GM23338 (cell line): Measurements from ENCODE around the gene PARP11. TPM values are rescaled to one million over a fixed set of nuclear protein-coding genes. Genes with fewer than 3 reads are reported as not detected.

ENCODE experiments used
- ATAC-seq: fragments of 200-7000 bp; cut with Tn5 transposase; 3 replicates; pipeline ENCODE4 v1.9.1; 2020
- DNase-seq: peaks from one replicate; pipeline ENCODE4 v3.0.0-alpha.2; 2015; ENCODE audit warnings: low spot score
- H2AFZ ChIP-seq: fragments of 200-600 bp; sonication (generic); 2 replicates; pipeline ENCODE4 v1.8.0; 2016; ENCODE audit warnings: antibody characterized with exemption, mild to moderate bottlenecking, moderate library complexity
- H3F3A ChIP-seq: fragments of 200-600 bp; sonication (generic); replicated peaks from 2 replicates; pipeline ENCODE4 v1.8.0; 2017; ENCODE audit warnings: antibody characterized with exemption, mixed run types, low read depth
- H3K27ac ChIP-seq: fragments of 200-600 bp; sonication (generic); 2 replicates; pipeline ENCODE4 v1.6.1; 2016; ENCODE audit warnings: low read depth
- H3K27me3 ChIP-seq: fragments of 200-600 bp; sonication (generic); 2 replicates; pipeline ENCODE4 v1.8.0; 2016; ENCODE audit warnings: mild to moderate bottlenecking, mixed run types, moderate library complexity; ENCODE audit not compliant: insufficient read depth
- H3K36me3 ChIP-seq: fragments of 200-600 bp; sonication (generic); 2 replicates; pipeline ENCODE4 v1.8.0; 2016; ENCODE audit warnings: mild to moderate bottlenecking; ENCODE audit not compliant: insufficient read depth
- H3K4me1 ChIP-seq: fragments of 200-600 bp; sonication (generic); 2 replicates; pipeline ENCODE4 v1.8.0; 2016; ENCODE audit warnings: mild to moderate bottlenecking, moderate library complexity; ENCODE audit not compliant: insufficient read depth
- H3K4me2 ChIP-seq: fragments of 200-600 bp; sonication (generic); 2 replicates; pipeline ENCODE4 v1.7.1; 2017; ENCODE audit warnings: mixed run types
- H3K4me3 ChIP-seq: fragments of 200-600 bp; sonication (generic); 2 replicates; pipeline ENCODE4 v1.6.1; 2016; ENCODE audit warnings: mixed run types
- H3K79me2 ChIP-seq: fragments of 200-600 bp; sonication (generic); replicated peaks from 2 replicates; pipeline ENCODE4 v1.8.0; 2017; ENCODE audit warnings: mild to moderate bottlenecking; ENCODE audit not compliant: insufficient read depth
- H3K9me2 ChIP-seq: fragments of 200-600 bp; sonication (generic); 2 replicates; pipeline ENCODE4 v1.8.0; 2017; ENCODE audit not compliant: insufficient read depth
- H4K20me1 ChIP-seq: fragments of 200-600 bp; sonication (generic); replicated peaks from 2 replicates; pipeline ENCODE4 v1.8.0; 2017; ENCODE audit warnings: mild to moderate bottlenecking; ENCODE audit not compliant: insufficient read depth
- H3K27ac Mint-ChIP-seq: 2 replicates; pipeline ENCODE4 v1.8.0; 2020; ENCODE audit warnings: inconsistent platforms, mild to moderate bottlenecking, moderate library complexity, mixed read lengths
- H3K27me3 Mint-ChIP-seq: 3 replicates; pipeline ENCODE4 v1.8.0; 2022; ENCODE audit warnings: low read depth, mild to moderate bottlenecking, moderate library complexity, mixed read lengths, inconsistent platforms; ENCODE audit not compliant: insufficient read depth, poor library complexity
- H3K36me3 Mint-ChIP-seq: 3 replicates; pipeline ENCODE4 v1.8.0; 2021; ENCODE audit warnings: low read depth, mild to moderate bottlenecking, inconsistent platforms, moderate library complexity, mixed read lengths
- H3K4me1 Mint-ChIP-seq: 3 replicates; pipeline ENCODE4 v1.8.0; 2020; ENCODE audit warnings: mild to moderate bottlenecking, inconsistent platforms, mixed read lengths
- H3K4me3 Mint-ChIP-seq: 3 replicates; pipeline ENCODE4 v1.8.0; 2021; ENCODE audit warnings: moderate library complexity, mild to moderate bottlenecking, inconsistent platforms, mixed read lengths
- H3K9me3 Mint-ChIP-seq: 3 replicates; pipeline ENCODE4 v1.8.0; 2020; ENCODE audit warnings: moderate library complexity, mild to moderate bottlenecking, inconsistent platforms, mixed read lengths
- EZH2 ChIP-seq: fragments of 200-600 bp; sonication (generic); IDR thresholded peaks from one replicate; pipeline ENCODE4 v1.8.0; 2017; ENCODE audit warnings: antibody characterized with exemption, mild to moderate bottlenecking, low read depth; ENCODE audit not compliant: unreplicated experiment
- EZH2phosphoT487 ChIP-seq: fragments of 200-600 bp; sonication (generic); IDR thresholded peaks from one replicate; pipeline ENCODE4 v1.8.1; 2018; ENCODE audit warnings: antibody characterized with exemption; ENCODE audit not compliant: unreplicated experiment
- JUNB ChIP-seq: IDR thresholded peaks from one replicate; pipeline ENCODE4 v1.6.1; 2016; ENCODE audit warnings: antibody characterized with exemption; ENCODE audit not compliant: unreplicated experiment
- NANOG ChIP-seq: IDR thresholded peaks from 2 replicates; pipeline ENCODE4 v1.6.1; 2016; ENCODE audit warnings: antibody characterized with exemption, borderline replicate concordance
- STAT1 ChIP-seq: IDR thresholded peaks from one replicate; pipeline ENCODE4 v1.6.1; 2016; ENCODE audit warnings: antibody characterized with exemption; ENCODE audit not compliant: unreplicated experiment
- ZNF114 ChIP-seq: fragments of 250-450 bp; sonication (Bioruptor Pico); IDR thresholded peaks from 2 replicates; pipeline ENCODE4 v1.5.0; 2020; ENCODE audit warnings: mild to moderate bottlenecking, moderate library complexity
- ZNF331 ChIP-seq: fragments of 250-450 bp; sonication (Bioruptor Pico); IDR thresholded peaks from 2 replicates; pipeline ENCODE4 v1.5.0; 2020; ENCODE audit warnings: low read depth, mild to moderate bottlenecking, moderate library complexity
- polyA plus RNA-seq: library from polyadenylated mRNA; unstranded; fragments of >200 nt; fragmentation: Nextera tagmentation; extraction: Ambion mirVana; gene quantifications from 2 replicates; pipeline ENCODE4 v1.2.1, GENCODE V29; 2016
- total RNA-seq: library from RNA; depleted of rRNA; stranded (reverse); fragments of >200 nt; shearing (Covaris generic); gene quantifications from 2 replicates; pipeline ENCODE4 v1.2.3, GENCODE V29; 2014
- TF ChIP-seq, protein P1 (sequence below): IDR thresholded peaks from one replicate; pipeline ENCODE4 v1.6.1; 2018; ENCODE audit warnings: antibody characterized with exemption; ENCODE audit not compliant: unreplicated experiment

PARP11 gene
- total and polyA plus RNA-seq, 2 experiments from 2014 or later: 4.8 to 11.5 TPM

DNA sequence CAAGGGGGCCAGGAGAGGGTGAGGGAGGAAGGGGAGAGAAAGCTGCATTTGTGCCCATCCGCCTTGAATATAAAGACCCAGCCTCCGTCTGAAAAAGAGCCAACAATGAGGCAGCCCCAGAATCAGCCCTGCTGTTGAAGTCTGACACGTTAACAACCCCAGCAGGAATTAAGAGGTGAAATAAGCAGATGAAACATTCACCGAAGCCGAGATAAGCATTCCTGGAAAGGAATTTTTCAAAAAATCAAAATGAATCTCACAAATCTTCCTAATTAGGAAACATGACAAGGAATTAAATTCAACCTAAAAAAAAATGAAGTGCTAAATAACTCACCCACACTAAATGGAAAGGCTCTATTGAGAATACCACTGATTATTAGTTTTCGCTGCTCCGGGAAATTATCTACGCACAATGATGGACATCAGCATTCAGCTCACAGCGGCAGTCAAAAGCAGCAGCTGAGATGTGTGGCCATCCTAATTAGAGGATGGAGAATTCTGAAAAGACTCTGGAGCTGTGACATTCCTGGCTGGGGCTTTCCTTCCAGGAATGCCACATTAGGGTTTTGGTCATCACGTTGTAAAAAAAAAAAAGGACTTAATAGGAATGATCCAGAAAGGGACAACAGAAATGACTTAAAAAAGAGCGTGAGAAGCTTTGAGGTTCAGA, 8.2 kb upstream of the PARP11 start (continued):
- no peak for TF ChIP-seq NANOG
- TF ChIP-seq ZNF331 (CRISPR knock-in tag): no peak

DNA sequence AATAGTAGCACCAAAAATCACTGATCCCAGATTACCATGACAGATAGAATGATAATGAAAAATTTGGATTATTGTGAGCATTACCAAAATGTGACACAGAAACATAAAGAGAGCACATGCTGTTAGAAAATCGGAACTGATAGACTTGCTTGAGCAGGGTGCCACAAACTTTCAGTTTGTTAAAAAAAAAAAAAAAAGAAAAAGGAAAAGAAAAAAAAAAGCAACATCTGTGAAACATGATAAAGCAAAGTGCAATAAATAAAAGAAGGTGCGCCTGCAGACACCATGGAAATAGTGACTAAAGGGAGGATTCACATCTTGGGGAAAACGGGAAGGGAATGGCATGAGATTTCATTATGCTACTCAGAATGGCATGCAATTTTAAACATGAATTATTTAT, 6.6 kb upstream of the PARP11 start:
- H3K4me3 ChIP-seq: no peak overlapping the region
- no peak overlapping the region for H3K4me2 ChIP-seq
- no peaks in the 10 kb centered on the region for H3K27me3 ChIP-seq
- Mint-ChIP-seq H3K4me3 (no peak overlapping the region), H3K4me1 (no peaks in the 10 kb centered on the region; the same call in 2 of the 3 replicates), H3K27ac (no peak overlapping the region), H3K9me3 (peaks cover 5% of the 10 kb centered on the region; the same call in 2 of the 3 replicates), H3K27me3 (peaks cover 6% of the 10 kb centered on the region), H3K36me3 (no peaks in the 10 kb centered on the region)
- H2AFZ ChIP-seq: no peak overlapping the region
- H4K20me1 ChIP-seq: no peaks in the 10 kb centered on the region
- H3K36me3 ChIP-seq: no peaks in the 10 kb centered on the region
- no peaks in the 10 kb centered on the region for H3F3A ChIP-seq
- 0 out of 2 replicates have a peak, but pooled peaks cover under 1% of the 10 kb centered on the region for H3K9me2 ChIP-seq
- H3K79me2 ChIP-seq: no peaks in the 10 kb centered on the region
- H3K27ac ChIP-seq: no peak overlapping the region
- no peak for ATAC-seq
- peaks cover 11% of the 10 kb centered on the region; the same call in 1 of the 2 replicates for H3K4me1 ChIP-seq
- TF ChIP-seq, protein P1, sequence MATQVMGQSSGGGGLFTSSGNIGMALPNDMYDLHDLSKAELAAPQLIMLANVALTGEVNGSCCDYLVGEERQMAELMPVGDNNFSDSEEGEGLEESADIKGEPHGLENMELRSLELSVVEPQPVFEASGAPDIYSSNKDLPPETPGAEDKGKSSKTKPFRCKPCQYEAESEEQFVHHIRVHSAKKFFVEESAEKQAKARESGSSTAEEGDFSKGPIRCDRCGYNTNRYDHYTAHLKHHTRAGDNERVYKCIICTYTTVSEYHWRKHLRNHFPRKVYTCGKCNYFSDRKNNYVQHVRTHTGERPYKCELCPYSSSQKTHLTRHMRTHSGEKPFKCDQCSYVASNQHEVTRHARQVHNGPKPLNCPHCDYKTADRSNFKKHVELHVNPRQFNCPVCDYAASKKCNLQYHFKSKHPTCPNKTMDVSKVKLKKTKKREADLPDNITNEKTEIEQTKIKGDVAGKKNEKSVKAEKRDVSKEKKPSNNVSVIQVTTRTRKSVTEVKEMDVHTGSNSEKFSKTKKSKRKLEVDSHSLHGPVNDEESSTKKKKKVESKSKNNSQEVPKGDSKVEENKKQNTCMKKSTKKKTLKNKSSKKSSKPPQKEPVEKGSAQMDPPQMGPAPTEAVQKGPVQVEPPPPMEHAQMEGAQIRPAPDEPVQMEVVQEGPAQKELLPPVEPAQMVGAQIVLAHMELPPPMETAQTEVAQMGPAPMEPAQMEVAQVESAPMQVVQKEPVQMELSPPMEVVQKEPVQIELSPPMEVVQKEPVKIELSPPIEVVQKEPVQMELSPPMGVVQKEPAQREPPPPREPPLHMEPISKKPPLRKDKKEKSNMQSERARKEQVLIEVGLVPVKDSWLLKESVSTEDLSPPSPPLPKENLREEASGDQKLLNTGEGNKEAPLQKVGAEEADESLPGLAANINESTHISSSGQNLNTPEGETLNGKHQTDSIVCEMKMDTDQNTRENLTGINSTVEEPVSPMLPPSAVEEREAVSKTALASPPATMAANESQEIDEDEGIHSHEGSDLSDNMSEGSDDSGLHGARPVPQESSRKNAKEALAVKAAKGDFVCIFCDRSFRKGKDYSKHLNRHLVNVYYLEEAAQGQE: no peak
- no peak for TF ChIP-seq JUNB
- TF ChIP-seq STAT1: no peak
- TF ChIP-seq NANOG: no peak
- TF ChIP-seq EZH2phosphoT487: no peak
- TF ChIP-seq ZNF331 (CRISPR knock-in tag): no peak
- TF ChIP-seq EZH2: no peak
- no peak for DNase-seq

DNA sequence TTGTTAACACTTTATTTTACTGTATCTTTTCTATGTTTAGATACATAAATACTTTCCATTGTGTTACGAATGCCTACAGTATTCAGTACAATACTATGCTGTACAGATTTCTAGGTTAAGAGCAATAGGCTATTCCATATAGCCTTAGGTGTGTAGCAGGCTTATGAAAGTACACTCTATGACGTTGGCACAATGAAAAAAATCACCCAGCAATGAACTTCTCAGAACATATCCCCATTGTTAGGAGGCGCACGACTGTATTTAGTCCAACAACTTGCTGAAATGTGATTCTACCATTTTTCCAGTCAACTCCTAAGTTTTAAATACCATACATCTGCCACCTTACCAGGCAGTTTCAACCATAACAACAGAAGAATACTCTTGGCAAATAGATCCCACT, 1.8 kb downstream of the PARP11 start:
- DNase-seq (no peak), ATAC-seq (no peak)
- Mint-ChIP-seq H3K4me1 (peaks cover 9% of the 10 kb centered on the region), H3K36me3 (no peaks in the 10 kb centered on the region; the same call in 2 of the 3 replicates), H3K9me3 (no peaks in the 10 kb centered on the region), H3K4me3 (peak overlapping the region; percentile 92), H3K27ac (no peak overlapping the region), H3K27me3 (peaks cover 1% of the 10 kb centered on the region)
- no peak overlapping the region for H2AFZ ChIP-seq
- H3K9me2 ChIP-seq: peaks cover 8% of the 10 kb centered on the region; the same call in 1 of the 2 replicates
- no peaks in the 10 kb centered on the region for H3K36me3 ChIP-seq
- TF ChIP-seq ZNF114 (CRISPR knock-in tag): no peak
- no peak overlapping the region for H3K27ac ChIP-seq
- peak overlapping the region; percentile 88; the same call in 1 of the 2 replicates for H3K4me2 ChIP-seq
- no peaks in the 10 kb centered on the region for H3K27me3 ChIP-seq
- H3K79me2 ChIP-seq: peaks cover 51% of the 10 kb centered on the region
- no peak overlapping the region for H3K4me3 ChIP-seq
- no peaks in the 10 kb centered on the region for H4K20me1 ChIP-seq
- H3K4me1 ChIP-seq: peaks cover 8% of the 10 kb centered on the region; the same call in 1 of the 2 replicates
- H3F3A ChIP-seq: no peaks in the 10 kb centered on the region
